Eye (tissue), 1 donor: ENCODE measurements around the gene GH2.
"Not testable (repeated sequence)": the region's sequence is repeated elsewhere in the genome, so short reads cannot be mapped to it uniquely, and the experiment has no call there.

Source experiments
- DNase-seq: peaks from one replicate; pipeline ENCODE4 v3.0.0-alpha.2; 2015

Gene GH2

DNA sequence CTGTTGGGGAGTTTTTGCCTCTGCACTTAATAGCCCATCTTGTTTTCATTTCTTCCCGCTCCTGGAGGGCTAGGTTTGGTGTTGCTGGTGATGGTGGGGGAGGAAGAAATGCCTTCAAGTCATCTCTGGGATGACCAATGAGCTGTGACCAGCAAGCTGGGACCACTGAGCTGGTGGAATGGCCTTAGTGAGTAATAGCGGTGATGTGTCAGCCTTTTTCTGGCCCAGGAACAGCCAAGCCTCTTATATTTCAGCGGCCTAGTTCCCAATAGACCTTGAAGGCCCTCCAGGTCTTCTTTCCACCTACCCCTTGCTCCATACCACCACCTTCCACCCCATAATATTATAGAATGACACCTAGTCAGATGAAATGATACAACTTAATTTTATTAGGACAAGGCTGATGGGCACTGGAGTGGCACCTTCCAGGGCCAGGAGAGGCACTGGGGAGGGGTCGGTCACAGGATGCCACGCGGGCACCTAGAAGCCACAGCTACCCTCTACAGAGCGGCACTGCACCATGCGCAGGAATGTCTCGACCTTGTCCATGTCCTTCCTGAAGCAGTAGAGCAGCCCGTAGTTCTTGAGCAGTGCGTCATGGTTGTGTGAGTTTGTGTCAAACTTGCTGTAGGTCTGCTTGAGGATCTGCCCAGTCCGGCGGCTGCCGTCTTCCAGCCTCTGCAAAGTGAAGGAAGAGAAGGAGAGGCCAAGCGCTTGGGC, 9.9 kb downstream of the GH2 start:
- DNase-seq: not testable (repeated sequence)

- DNase-seq: not testable (repeated sequence)
Measured at GRCh38 chr17:63870292-63870665, 11.5 kb downstream of the GH2 start.

DNA sequence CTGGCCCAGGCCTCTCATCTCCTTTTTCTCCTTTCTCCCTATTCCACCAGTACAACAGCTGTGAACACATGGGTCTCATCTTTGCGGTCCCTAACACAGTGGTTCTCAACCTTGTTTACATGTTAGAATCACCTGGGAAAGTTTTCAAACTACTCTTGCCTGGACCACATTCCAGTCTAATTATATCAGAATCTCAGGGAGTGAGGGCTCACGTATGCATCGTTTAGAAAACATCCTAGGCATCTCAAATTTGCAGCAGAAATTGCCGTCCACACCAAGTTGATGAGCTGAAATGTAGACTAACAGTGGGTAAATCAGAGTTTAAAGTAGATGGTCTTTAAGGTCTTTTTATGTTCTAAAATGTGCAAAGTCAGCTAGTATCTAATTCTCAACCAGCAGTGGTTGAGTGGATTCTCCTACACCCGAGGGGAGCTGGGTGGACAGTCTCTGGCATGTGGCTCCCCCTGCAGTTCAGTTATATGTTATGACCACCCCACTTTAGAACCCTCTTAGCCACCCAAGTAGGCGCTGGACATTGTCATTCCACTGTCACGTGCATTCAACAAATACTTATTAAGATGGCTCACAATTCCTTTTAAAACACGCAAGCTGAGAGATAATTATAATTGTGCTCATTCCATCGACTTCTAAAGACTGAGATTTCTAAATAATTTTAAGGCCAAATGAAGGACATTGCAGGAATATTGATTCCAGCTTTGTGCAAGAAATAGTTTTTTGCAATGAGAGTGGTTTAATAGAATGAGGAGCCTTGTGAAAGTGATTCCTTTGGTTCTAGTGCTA, 12.1 kb downstream of the GH2 start:
- not testable (repeated sequence) for DNase-seq

DNA sequence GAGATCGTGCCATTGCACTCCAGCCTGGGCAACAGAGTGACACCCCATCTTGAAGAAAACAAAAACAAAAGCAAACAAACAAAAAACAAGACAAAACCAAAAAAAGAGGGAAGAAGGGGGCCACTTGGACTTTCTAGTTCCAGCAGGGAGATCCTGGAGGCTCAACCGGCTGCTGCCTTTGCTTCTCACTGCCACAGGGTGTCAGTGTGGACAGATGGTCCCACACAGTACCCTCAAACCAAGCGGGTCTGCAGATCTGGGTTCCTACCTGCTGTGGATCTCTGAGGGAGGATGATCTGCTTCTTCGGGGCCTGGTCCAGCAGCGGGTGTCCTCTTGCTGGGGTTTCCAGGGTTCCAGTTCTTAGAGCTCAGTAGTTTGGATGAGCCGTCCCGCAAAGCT, 15.1 kb downstream of the GH2 start:
- DNase-seq: not testable (repeated sequence)

DNA sequence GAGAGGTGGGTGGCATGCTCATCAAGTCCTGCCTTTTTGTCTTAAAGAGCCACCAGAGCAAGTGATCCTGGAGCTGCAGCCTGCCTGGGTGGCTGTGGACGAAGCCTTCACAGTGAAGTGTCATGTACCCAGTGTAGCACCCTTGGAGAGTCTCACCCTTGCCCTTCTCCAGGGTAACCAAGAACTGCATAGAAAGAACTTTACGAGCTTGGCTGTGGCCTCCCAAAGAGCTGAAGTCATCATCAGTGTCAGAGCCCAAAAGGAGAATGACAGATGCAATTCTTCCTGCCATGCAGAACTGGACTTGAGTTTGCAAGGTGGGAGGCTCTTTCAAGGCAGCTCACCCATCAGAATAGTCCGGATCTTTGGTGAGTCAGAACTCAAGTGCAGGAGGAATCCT, 22.5 kb downstream of the GH2 start:
- DNase-seq: no peak

DNA sequence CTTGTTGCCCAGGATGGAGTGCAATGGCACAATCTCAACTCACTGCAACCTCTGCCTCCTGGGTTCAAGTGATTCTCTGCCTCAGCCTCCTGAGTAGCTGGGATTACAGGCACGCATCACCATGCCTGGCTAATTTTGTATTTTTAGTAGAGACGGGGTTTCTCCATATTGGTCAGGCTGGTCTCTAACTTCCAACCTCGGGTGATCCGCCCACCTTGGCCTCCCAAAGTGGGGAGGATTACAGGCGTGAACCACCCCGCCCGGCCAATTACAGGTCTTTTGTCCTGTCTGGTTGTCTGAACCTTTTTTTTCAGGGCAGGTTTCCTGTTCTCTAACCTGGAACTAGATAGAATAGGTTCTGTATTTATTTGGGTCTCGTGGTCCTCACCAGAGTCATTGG, 25.3 kb downstream of the GH2 start:
- not testable (repeated sequence) for DNase-seq

GRCh38 chr17:63855185-63855584, 26.6 kb downstream of the GH2 start:
- DNase-seq: no peak

DNA sequence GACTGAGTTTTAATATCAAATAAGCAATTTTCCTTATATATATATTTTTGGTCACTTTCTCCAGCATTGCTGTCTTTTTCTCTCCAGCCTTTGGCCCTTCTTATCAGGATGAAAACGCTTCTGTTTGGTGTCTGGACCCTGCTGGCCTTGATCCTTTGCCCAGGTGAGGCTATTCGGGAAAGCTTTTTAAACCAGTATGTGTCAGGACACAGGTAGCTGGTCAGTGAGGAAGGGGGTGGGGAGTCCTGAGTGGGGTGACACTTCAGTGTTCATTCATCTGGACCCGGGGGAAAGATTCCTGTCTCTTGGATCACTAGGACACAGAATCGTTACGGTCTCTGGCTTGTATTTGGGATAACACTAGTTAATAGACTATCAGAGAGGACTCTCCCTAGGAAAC, 27.0 kb downstream of the GH2 start:
- DNase-seq: no peak

DNA sequence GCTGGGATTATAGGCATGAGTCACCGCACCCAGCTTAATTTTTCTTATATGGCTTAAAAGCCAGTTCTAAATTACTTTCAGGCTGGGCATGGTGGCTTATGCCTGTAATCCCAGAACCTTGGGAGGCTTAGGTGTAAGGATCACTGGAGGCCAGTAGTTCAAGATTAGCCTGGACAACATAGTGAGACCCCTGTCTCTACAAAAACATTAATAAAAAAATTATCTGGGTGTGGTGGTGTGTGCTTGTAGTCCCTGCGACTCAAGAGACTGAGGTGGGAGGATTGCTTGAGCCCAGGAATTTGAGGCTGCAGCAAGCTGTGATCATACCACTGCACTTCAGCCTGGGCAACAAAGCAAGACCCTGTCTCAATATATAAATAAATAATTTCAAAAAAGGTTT, 28.5 kb downstream of the GH2 start:
- DNase-seq: no peak

DNA sequence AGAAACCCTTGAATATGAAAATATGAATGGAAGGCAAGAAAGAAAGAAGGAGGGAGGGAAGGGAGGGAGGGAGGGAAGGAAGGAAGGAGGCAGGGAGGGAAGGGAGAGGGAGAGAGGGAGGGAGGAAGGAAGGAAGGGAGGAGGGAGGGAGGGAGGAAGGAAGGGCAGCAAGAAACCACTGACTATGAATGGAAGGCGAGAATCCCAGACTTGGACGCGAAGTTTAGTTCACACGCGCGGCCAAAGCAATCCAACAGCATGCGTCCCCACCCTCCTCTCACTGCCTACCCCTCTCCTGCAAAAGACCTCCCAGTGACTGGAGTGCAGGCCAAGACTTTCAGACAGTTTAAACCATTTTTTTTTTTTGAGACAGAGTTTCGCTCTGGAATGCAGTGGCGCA, 31.3 kb downstream of the GH2 start:
- no peak for DNase-seq

- peak; percentile 95 for DNase-seq
Measured at GRCh38 chr17:63848834-63849689, 32.7 kb downstream of the GH2 start.

DNA sequence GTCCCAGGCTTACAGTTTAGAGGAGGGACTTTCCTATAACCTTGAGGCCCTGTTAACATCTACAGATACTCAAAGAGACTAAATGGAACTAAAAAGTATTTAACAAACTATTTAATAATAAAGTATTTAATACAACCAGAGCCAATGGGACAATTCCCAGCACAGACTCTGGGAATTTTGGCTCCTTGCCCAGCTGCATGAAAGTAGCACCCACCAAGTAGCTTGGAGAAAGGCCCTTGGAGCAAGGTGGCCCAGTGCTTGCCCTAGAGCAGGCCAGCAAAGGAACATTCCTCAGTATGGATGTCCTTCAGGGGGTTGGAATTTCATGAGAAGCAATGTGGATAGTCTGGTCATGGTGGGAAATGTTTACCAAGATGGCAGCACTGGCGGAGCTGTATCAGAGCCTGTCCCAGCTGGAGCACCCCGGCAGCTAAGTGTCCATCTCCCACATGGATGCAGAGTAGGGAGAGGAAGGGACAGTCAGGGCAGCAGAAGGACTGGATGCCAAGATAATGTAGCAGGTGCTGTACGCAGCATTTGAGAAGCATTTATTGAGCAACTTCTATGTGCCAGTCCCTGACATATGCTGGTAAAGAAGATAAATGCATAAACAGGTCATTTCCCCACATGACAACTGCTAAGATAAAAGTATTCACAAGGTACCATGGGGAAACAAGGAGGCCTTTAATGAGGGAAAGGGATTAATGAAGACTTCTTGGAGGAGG, 34.1 kb downstream of the GH2 start:
- DNase-seq: no peak

DNA sequence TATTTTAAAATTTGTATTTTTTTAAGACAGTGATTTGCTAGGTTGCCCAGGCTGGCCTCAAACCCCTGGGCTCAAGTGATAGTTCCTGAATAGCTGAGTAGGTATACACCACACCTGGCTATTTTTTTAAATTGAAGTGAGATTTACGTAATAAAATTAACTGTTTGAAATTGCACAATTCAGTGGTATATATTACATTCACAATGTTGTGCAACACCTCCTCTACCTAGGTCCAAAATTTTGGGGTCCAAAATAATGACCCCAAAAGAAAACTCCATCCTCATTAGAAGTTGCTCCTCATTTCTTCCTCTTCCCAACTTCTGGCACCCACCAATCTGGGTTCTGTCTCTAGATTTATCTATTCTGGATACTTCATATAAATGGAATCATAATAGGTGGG, 36.2 kb downstream of the GH2 start:
- DNase-seq: no peak

DNA sequence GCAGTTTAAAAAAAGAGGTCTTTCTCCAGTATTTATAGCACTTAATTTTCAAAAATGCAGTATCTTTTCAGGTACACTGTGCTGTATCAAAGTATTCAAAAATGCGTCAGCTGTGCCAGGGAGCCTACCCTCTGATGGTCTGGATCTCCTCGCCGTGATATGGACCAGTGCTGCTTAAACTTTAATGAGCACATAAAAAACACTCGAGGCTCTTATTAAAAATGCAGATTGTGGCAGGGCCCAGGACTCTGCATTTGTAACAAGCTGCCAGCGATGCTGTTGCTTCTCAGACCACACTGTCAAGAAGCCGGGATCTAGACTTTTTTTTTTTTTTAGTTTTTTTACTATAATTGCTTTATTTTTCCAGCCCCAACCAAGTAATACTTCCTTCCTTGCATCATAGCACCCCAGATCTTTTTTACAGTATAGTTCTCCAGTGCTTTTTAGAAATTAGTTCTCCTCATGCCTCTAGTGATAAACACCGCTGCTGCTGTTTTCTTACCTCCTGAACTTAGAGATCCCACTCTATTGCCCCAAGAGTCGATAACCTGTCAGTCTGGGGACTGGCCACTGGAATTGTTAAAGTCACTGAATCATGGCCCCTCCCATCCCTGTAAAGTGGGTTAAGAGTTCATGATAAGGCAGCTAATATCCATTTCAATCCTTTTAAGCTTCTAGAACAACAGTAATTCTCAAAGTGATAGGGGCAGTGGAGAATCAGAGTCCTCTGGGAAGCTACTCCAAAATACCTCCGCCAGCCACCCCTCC, 37.6 kb downstream of the GH2 start:
- DNase-seq: no peak

DNA sequence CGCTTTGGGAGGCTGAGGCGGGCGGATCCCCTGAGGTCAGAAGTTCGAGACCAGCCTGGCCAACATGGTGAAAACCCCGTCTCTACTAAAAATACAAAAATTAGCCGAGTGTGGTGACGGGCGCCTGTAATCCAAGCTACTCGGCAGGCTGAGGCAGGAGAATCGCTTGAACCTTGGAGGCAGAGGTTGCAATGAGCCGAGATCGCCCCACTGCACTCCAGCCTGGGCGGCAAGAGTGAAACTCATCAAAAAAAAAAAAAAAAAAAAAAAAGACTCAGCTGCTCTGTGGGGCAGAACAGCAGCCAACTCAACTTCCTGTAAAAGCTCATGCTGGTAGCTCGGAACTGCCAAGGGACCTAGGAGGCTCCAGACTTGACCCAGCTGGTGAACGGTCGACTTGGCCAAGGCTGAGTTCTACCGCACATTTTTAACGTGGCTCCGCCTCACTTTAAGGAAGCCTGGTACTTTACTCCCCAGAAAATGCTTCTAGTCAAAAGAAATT, 38.3 kb downstream of the GH2 start:
- DNase-seq: peak; percentile 29

GRCh38 chr17:63842540-63843386, 39.0 kb downstream of the GH2 start, which contains the start of gene SMARCD2:
Gene SMARCD2, minus strand, starts transcription at chr17:63842685. Its CDS starts 11 bp downstream, at chr17:63842674.
- peak; percentile 99 for DNase-seq

GRCh38 chr17:63842173-63842539, 39.6 kb downstream of the GH2 start:
- DNase-seq: peak; percentile 73

DNA sequence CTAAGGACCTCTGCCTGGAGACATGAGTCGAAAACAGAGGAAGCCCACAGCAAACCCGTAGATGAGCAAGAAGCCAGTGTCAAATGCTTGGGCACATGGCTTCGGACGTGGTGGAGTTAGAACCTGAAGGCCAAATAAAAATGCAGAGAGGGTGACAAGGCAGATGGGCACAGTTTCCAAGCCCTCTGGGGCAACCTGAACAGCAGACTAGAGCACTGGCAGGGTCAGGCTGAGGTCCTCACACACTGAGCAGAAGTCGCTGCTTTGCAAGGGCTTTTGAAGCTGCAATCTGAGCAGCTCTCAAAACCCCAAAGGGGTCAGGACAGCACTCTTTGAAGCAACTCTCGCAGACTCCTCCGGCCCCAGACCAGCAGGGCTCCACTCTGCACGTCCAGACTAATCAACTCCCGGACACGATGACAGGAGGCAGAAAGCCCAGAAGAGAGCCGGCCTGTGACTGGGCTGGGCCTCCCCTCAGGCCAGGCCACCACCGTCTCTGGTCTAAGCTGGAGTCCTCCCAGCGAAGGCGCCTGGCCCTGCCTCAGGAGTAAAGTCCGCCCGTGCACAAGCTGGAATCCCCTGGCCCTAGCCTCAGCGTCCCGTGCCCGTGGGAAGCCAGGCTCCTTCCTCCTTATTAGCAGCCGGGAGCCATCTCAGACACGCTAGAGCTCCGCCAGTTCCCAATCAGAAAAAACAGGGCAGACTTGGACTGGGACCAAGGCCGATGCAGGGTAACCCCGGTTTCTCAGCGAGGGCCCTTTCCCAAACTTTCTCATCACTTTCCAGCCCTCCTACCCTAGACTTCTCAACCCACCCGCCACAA, 40.2 kb downstream of the GH2 start:
- peak; percentile 87 for DNase-seq

GRCh38 chr17:63840591-63841349, 41.0 kb downstream of the GH2 start:
- DNase-seq: no peak
